ENCODE data around the gene CEACAM16.

The CEACAM16 gene

DNA sequence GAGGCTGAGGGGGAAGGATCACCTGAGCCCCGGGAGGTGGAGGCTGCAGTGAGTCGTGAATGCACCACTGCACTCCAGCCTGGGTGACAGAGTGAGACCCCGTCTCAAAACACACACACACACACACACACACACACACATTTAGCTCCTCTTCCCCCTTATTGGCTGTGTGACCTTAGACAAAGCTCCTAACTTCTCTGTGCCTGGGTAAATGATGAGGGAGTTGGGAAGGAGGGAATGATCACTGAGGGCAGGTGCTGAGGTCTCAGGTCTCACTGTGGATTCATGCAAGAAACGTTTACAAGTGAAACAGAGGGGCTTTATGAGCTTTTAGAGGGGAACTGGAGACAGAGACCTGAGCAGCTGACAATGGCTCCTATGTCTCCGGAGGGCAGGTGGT lies 32.7 kb downstream of the CEACAM16 start:
- DNase-seq (ENCODE audit: low read depth) = no peak
- no peak overlapping the region for H3K4me3 ChIP-seq (ENCODE audit: low read depth, low read length)
- no peak for TF ChIP-seq POLR2A (IDR thresholded peaks at IDR 0.05; ENCODE audit: extremely low read depth, insufficient read length)
- TF ChIP-seq, protein P1, sequence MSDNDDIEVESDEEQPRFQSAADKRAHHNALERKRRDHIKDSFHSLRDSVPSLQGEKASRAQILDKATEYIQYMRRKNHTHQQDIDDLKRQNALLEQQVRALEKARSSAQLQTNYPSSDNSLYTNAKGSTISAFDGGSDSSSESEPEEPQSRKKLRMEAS (IDR thresholded peaks at IDR 0.05; ENCODE audit: low read depth, low read length) = no peak
- no peak for TF ChIP-seq MYC (IDR thresholded peaks at IDR 0.05; ENCODE audit: low read depth, low read length)
- TF ChIP-seq, protein P2, sequence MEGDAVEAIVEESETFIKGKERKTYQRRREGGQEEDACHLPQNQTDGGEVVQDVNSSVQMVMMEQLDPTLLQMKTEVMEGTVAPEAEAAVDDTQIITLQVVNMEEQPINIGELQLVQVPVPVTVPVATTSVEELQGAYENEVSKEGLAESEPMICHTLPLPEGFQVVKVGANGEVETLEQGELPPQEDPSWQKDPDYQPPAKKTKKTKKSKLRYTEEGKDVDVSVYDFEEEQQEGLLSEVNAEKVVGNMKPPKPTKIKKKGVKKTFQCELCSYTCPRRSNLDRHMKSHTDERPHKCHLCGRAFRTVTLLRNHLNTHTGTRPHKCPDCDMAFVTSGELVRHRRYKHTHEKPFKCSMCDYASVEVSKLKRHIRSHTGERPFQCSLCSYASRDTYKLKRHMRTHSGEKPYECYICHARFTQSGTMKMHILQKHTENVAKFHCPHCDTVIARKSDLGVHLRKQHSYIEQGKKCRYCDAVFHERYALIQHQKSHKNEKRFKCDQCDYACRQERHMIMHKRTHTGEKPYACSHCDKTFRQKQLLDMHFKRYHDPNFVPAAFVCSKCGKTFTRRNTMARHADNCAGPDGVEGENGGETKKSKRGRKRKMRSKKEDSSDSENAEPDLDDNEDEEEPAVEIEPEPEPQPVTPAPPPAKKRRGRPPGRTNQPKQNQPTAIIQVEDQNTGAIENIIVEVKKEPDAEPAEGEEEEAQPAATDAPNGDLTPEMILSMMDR (IDR thresholded peaks at IDR 0.05; ENCODE audit: low read depth, low read length) = no peak

DNA sequence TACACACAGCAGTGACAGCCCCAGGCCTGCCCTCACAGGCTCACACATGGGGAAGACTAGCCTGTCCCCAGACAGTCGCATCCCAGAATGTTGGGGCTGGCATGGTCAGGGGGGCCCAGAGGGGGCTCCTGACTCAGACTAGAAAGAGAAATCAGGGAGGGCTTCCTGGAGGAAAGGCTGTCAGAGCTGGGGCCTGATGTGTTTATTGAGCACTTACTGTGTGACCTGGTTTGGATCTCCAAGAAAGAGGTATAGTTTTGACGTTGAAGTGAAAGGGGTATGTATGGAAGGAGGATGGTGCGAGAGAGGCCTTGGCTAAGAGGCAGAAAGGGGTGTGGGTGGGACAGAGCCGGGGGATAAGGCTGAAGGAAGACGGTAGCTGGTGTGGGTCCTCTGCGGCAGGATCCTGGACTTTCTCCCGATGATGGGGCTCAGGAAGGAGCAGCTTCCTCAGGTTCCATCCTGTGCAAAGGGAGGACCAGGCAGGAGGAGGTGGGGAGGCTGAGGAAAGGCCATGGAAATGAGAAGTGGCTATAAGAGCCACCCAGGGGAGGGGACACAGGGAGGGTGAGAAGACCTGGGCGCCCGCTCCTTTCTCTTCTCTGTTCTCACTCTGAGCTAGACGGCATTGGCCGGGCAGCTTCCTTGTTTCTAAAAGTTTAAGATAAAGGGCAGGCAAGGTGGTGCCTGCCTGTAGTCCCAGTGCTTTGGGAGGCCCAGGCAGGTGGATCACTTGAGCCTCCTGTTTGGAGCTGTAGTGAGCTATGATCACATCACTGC lies 33.5 kb downstream of the CEACAM16 start:
- no peak for DNase-seq (ENCODE audit: low read depth)
- TF ChIP-seq MYC (IDR thresholded peaks at IDR 0.05; ENCODE audit: low read depth, low read length) (no peak), POLR2A (IDR thresholded peaks at IDR 0.05; ENCODE audit: extremely low read depth, insufficient read length) (no peak)
- TF ChIP-seq, protein P2 (IDR thresholded peaks at IDR 0.05; ENCODE audit: low read depth, low read length) = no peak
- TF ChIP-seq, protein P1 (IDR thresholded peaks at IDR 0.05; ENCODE audit: low read depth, low read length) = no peak
- no peak overlapping the region for H3K4me3 ChIP-seq (ENCODE audit: low read depth, low read length)

DNA sequence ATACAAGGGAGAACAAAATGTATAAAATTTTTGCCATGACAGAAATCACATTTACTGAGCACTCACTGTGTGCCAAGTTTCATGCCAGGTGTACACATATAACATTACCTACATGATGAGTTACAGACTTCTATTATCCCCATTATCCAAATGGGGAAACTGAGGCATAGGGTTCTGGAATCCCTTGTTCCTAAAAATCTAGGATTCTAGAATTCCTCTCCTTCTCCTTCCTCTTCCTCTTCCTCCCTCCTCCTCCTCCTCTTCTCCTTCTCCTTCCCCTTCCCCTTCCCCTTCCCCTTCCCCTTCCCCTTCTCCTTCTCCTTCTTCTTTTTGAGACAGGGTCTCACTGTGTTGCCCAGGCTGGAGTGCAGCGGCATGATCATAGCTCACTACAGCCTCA lies 35.4 kb downstream of the CEACAM16 start:
- TF ChIP-seq, protein P2 (IDR thresholded peaks at IDR 0.05; ENCODE audit: low read depth, low read length) = no peak
- TF ChIP-seq, protein P1 (IDR thresholded peaks at IDR 0.05; ENCODE audit: low read depth, low read length) = no peak
- TF ChIP-seq POLR2A (IDR thresholded peaks at IDR 0.05; ENCODE audit: extremely low read depth, insufficient read length) = no peak
- no peak for DNase-seq (ENCODE audit: low read depth)
- H3K4me3 ChIP-seq (ENCODE audit: low read depth, low read length) = no peak overlapping the region

DNA sequence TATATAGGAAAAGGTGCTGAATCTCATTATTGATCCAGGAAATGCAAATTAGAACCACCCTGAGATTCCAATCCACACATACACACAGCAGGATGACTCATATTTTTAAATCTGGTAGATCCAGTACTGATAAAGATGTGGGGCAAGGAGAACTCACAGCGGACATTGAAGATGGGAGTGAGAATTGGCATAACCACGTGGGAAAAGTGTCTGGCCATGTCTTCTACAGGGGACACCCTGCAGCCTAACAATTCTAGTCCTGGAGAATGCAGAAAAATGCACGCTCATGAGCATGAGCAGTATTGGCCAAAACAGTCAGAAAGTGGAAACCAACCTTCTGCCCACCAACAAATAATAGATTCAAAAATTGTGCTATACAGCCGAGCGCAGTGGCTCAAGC lies 36.1 kb downstream of the CEACAM16 start:
- no peak for TF ChIP-seq POLR2A (IDR thresholded peaks at IDR 0.05; ENCODE audit: extremely low read depth, insufficient read length)
- no peak for TF ChIP-seq MYC (IDR thresholded peaks at IDR 0.05; ENCODE audit: low read depth, low read length)
- TF ChIP-seq, protein P2 (IDR thresholded peaks at IDR 0.05; ENCODE audit: low read depth, low read length) = no peak
- TF ChIP-seq, protein P1 (IDR thresholded peaks at IDR 0.05; ENCODE audit: low read depth, low read length) = no peak
- DNase-seq (ENCODE audit: low read depth) = no peak

DNA sequence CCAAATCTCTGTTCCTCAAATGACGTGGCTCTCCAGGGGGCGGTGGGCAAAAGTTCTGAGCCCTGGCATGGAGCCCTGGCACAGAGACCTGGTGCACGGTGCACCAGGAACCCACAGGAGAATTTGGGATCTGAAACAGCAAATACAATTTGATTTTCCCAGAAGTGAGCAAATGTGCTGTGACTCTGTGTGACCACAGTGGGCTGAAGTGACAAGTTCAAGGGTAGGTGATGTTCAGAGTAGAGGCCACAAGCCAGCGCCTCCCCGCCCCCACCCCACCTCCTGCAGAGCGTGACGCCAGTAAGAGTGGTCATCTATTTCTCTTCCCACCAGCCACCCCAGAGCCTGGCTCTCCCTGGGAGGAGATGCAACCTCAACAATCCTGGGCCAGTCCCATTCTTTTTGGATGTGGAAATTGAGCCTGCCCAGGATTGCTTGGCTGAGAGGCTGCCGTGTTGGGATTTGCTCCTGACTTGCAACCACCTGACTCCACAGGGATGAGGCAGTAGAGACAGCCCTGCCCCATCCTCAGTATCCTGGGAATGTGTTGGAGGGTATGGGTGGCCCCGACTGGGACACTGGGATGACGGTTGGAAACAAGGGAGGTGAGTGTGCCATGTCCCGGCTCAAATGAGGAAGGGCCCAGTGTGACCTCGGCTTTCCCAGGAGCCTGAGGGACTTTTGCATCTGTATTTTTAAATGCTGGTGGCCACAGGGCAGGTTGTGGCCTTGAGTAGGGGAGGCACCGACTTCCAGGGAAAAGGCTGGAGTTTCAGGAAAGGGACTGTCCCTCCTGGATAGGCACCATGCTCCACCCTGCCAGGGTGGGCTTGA lies 38.5 kb downstream of the CEACAM16 start:
- TF ChIP-seq MYC (IDR thresholded peaks at IDR 0.05; ENCODE audit: low read depth, low read length) (no peak), POLR2A (IDR thresholded peaks at IDR 0.05; ENCODE audit: extremely low read depth, insufficient read length) (no peak)
- TF ChIP-seq, protein P1 (IDR thresholded peaks at IDR 0.05; ENCODE audit: low read depth, low read length) = no peak
- TF ChIP-seq, protein P2 (IDR thresholded peaks at IDR 0.05; ENCODE audit: low read depth, low read length) = no peak
- no peak for DNase-seq (ENCODE audit: low read depth)

More for the DNA sequence above, 36.1 kb downstream of the CEACAM16 start:
- H3K4me3 ChIP-seq (ENCODE audit: low read depth, low read length) = no peak overlapping the region

More for the DNA sequence above, 38.5 kb downstream of the CEACAM16 start:
- H3K4me3 ChIP-seq (ENCODE audit: low read depth, low read length) = no peak overlapping the region

Data from NB4 (cell line).